ENCODE results near the gene RHOT2.

Gene RHOT2

GRCh38 chr16:695355-696089 is 27.6 kb downstream of the RHOT2 start:
- DNase-seq (ENCODE audit: low read depth in 3 of 3, low spot score in 1 of 3): peak in 2 of 3 donors; percentile 54 to 60

GRCh38 chr16:698911-699671 is 31.2 kb downstream of the RHOT2 start:
- DNase-seq (ENCODE audit: low read depth in 3 of 3, low spot score in 1 of 3): no peak

GRCh38 chr16:700684-701584 is 33.0 kb downstream of the RHOT2 start:
- peak in 1 of 3 donors; percentile 48 for DNase-seq (ENCODE audit: low read depth in 3 of 3, low spot score in 1 of 3)

- no peak for DNase-seq (ENCODE audit: low read depth in 3 of 3, low spot score in 1 of 3)
Observed at GRCh38 chr16:702341-702740, 34.4 kb downstream of the RHOT2 start.

- DNase-seq (ENCODE audit: low read depth in 3 of 3, low spot score in 1 of 3): no peak
Observed at GRCh38 chr16:703406-703805, 35.5 kb downstream of the RHOT2 start.

- DNase-seq (ENCODE audit: low read depth in 3 of 3, low spot score in 1 of 3): no peak
Observed at GRCh38 chr16:704047-704446, 36.1 kb downstream of the RHOT2 start.

GRCh38 chr16:704552-705380 is 36.8 kb downstream of the RHOT2 start:
- no peak for DNase-seq (ENCODE audit: low read depth in 3 of 3, low spot score in 1 of 3)

GRCh38 chr16:705431-706188 is 37.7 kb downstream of the RHOT2 start, which contains the start of gene FBXL16:
Gene FBXL16, minus strand, starts transcription at chr16:705801. Its CDS starts 8,396 bp downstream, at chr16:697405.
- no peak for DNase-seq (ENCODE audit: low read depth in 3 of 3, low spot score in 1 of 3)

- DNase-seq (ENCODE audit: low read depth in 3 of 3, low spot score in 1 of 3): no peak
Observed at GRCh38 chr16:706189-707061, 38.5 kb downstream of the RHOT2 start.

- DNase-seq (ENCODE audit: low read depth in 3 of 3, low spot score in 1 of 3): no peak
Observed at GRCh38 chr16:707062-707538, 39.2 kb downstream of the RHOT2 start.

GRCh38 chr16:708019-708418 is 40.1 kb downstream of the RHOT2 start:
- no peak for DNase-seq (ENCODE audit: low read depth in 3 of 3, low spot score in 1 of 3)

- no peak for DNase-seq (ENCODE audit: low read depth in 3 of 3, low spot score in 1 of 3)
Observed at GRCh38 chr16:708959-709358, 41.0 kb downstream of the RHOT2 start.

GRCh38 chr16:709566-710499 is 41.9 kb downstream of the RHOT2 start:
- DNase-seq (ENCODE audit: low read depth in 3 of 3, low spot score in 1 of 3): no peak

- no peak for DNase-seq (ENCODE audit: low read depth in 3 of 3, low spot score in 1 of 3)
Observed at GRCh38 chr16:710500-711075, 42.7 kb downstream of the RHOT2 start.

GRCh38 chr16:711084-711483 is 43.2 kb downstream of the RHOT2 start:
- no peak for DNase-seq (ENCODE audit: low read depth in 3 of 3, low spot score in 1 of 3)

- peak; percentile 53 to 77 (median 68) for DNase-seq (ENCODE audit: low read depth in 3 of 3, low spot score in 1 of 3)
Observed at GRCh38 chr16:711548-712320, 43.8 kb downstream of the RHOT2 start.
